ENCODE measurements around the gene DRC3. TPM values are rescaled to one million over a fixed set of nuclear protein-coding genes. Genes with fewer than 3 reads are reported as not detected.

DRC3 gene
- total and polyA plus RNA-seq, 10 of the 15 experiments (the other 5 are each of a cell fraction or from before 2014, with no cell fraction given) = 0.18 to 2.3 (median 0.60) TPM; not detected in 3

DNA sequence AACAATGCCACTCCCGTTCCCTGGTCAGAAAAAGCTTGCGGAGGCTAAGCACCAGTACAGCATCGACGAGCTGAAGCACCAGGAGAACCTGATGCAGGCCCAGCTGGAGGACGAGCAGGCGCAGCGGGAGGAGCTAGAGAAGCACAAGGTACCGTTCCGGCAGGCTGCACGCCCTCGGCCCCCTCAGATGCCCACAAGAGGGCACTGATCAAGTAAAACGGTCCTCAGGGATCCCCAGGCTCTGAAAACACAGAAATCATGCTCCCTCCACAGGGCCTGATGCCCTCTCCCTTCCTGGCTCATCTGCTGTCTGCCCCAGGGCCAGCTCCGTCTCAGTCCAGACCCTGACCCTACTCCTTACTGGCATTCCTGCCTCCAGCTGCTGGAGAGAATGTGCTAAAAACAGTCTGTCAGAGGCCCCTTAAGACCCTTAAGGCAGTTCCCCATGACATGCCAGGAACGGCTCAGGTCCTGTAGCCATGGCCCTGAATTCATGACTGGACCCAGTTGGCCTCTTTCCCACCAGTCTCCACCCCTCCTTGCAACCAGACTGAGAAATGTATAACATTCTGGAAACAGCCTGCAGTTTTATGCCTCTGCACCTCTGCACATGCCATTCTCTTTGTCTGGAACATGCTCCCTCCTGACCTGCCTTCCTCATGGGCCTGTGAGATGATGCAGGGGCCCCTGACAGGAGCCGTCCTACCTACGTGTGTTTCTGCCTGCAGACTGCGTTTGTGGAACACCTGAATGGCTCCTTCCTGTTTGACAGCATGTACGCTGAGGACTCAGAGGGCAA lies 21.8 kb downstream of the DRC3 start:
- CTCF ChIA-PET = interaction anchor here (1.2 to 1.4 kb wide), 3 partner anchors 9 to 75 kb away, joined by 3 to 6 read pairs (median 5); no protein-coding TSS in a partner anchor
- no peak overlapping the region for H3K4me2 ChIP-seq (ENCODE audit: control insufficient read depth, insufficient read depth)
- RAD21 ChIA-PET (ENCODE audit: unreplicated experiment) = no interaction called here
- FAIRE-seq (no peak), DNase-seq (ENCODE audit: low read depth, low spot score) (no peak), ATAC-seq (peak; percentile 88)
- no peaks in the 10 kb centered on the region; a peak in 1 of 4 replicates for H3K27me3 ChIP-seq (replicated peaks in 1 of 2; ENCODE audit: control insufficient read depth in 2 of 2, insufficient read depth in 2 of 2, low read length in 1 of 2)
- H3K79me2 ChIP-seq (ENCODE audit: control insufficient read depth, insufficient read depth, low read length) = no peaks in the 10 kb centered on the region
- no peak overlapping the region for H3K4me3 ChIP-seq
- no peaks in the 10 kb centered on the region for H3K9me3 ChIP-seq (replicated peaks; ENCODE audit: control insufficient read depth, insufficient read depth, low read length)
- H3K9ac ChIP-seq (ENCODE audit: control insufficient read depth, insufficient read depth, low read length) = no peak overlapping the region
- no peak overlapping the region for H2AFZ ChIP-seq (ENCODE audit: control insufficient read depth, low read depth, low read length)
- WGBS (ENCODE audit: insufficient coverage, insufficient replicate concordance, low lambda C conversion rate, missing lambda C conversion rate) = 33% methylated on average over 18 of the region's 18 CpGs
- in situ Hi-C loops (cut with MboI) (no loop called here), intact Hi-C loops (cut with micrococcal nuclease; ENCODE audit: unreplicated experiment) (no loop called here)
- H3K27ac ChIP-seq (ENCODE audit: control insufficient read depth, insufficient read depth) = no peak overlapping the region
- BruUV-seq (replicated peaks) = no TSS peak
- POLR2A ChIA-PET = no interaction called here
- no peaks in the 10 kb centered on the region; the same call in 1 of the 2 replicates for H4K20me1 ChIP-seq (ENCODE audit: control insufficient read depth, insufficient read depth)
- SMC1A ChIA-PET (ENCODE audit: uncharacterized antibody, unreplicated experiment) = no interaction called here
- no peaks in the 10 kb centered on the region for H3K36me3 ChIP-seq (ENCODE audit: control insufficient read depth in 2 of 2, insufficient read depth in 2 of 2, low read length in 1 of 2)
- no peaks in the 10 kb centered on the region for H3K4me1 ChIP-seq (ENCODE audit: control insufficient read depth, insufficient read depth, low read length)
- TF ChIP-seq GATAD2B (conservative IDR thresholded peaks at IDR 0.05; ENCODE audit: low read depth) (no peak), PAX5 (IDR thresholded peaks at IDR 0.05; ENCODE audit: borderline replicate concordance, low read depth, low read length) (0 out of 2 replicates have a peak, but pooled peaks have one; percentile 43), SMC3 (IDR thresholded peaks at IDR 0.05; ENCODE audit: borderline replicate concordance, low read length) (peak; percentile 24; the same call in 1 of the 2 replicates), ZNF207 (IDR thresholded peaks at IDR 0.05; ENCODE audit: borderline replicate concordance) (no peak), CREB1 (IDR thresholded peaks at IDR 0.05; ENCODE audit: low read depth) (no peak), RAD21 (IDR thresholded peaks at IDR 0.05; ENCODE audit: insufficient read depth, low read depth, low read length) (0 out of 2 replicates have a peak, but pooled peaks have one; percentile 10), PRDM15 (CRISPR knock-in tag; IDR thresholded peaks at IDR 0.05) (no peak), ETV6 (conservative IDR thresholded peaks at IDR 0.05 in 1 of 2, IDR thresholded peaks at IDR 0.05 in 1 of 2; ENCODE audit: borderline replicate concordance in 1 of 2, low read depth in 1 of 2) (no peak)
- TF ChIP-seq, protein P1, sequence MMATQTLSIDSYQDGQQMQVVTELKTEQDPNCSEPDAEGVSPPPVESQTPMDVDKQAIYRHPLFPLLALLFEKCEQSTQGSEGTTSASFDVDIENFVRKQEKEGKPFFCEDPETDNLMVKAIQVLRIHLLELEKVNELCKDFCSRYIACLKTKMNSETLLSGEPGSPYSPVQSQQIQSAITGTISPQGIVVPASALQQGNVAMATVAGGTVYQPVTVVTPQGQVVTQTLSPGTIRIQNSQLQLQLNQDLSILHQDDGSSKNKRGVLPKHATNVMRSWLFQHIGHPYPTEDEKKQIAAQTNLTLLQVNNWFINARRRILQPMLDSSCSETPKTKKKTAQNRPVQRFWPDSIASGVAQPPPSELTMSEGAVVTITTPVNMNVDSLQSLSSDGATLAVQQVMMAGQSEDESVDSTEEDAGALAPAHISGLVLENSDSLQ (IDR thresholded peaks at IDR 0.05) = no peak
- TF ChIP-seq, protein P2, sequence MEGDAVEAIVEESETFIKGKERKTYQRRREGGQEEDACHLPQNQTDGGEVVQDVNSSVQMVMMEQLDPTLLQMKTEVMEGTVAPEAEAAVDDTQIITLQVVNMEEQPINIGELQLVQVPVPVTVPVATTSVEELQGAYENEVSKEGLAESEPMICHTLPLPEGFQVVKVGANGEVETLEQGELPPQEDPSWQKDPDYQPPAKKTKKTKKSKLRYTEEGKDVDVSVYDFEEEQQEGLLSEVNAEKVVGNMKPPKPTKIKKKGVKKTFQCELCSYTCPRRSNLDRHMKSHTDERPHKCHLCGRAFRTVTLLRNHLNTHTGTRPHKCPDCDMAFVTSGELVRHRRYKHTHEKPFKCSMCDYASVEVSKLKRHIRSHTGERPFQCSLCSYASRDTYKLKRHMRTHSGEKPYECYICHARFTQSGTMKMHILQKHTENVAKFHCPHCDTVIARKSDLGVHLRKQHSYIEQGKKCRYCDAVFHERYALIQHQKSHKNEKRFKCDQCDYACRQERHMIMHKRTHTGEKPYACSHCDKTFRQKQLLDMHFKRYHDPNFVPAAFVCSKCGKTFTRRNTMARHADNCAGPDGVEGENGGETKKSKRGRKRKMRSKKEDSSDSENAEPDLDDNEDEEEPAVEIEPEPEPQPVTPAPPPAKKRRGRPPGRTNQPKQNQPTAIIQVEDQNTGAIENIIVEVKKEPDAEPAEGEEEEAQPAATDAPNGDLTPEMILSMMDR (IDR thresholded peaks at IDR 0.05 in 2 of 3, conservative IDR thresholded peaks at IDR 0.05 in 1 of 3; ENCODE audit: control insufficient read depth in 2 of 3, extremely low read depth in 1 of 3, insufficient read depth in 1 of 3, low read depth in 3 of 3, low read length in 3 of 3) = peak; percentile 33 to 38 (median 33); a peak in 5 of 6 replicates
